ENCODE measurements around the gene MPC1. TPM values are rescaled to one million over a fixed set of nuclear protein-coding genes. Genes with fewer than 3 reads are reported as not detected.

Gene MPC1
- polyA plus RNA-seq, 1 donor from 2014 or later: 112 TPM

GRCh38 chr6:166410426-166410935, 27.7 kb upstream of the MPC1 start:
- H3K27ac ChIP-seq (ENCODE audit: low read length): no peak overlapping the region
- no peaks in the 10 kb centered on the region for H3K36me3 ChIP-seq (ENCODE audit: insufficient read depth, low read length)
- no peak overlapping the region for H3K9ac ChIP-seq (ENCODE audit: low read length)
- H3K79me2 ChIP-seq (replicated peaks; ENCODE audit: insufficient read depth, low read length): no peaks in the 10 kb centered on the region
- no peaks in the 10 kb centered on the region for H4K20me1 ChIP-seq (ENCODE audit: insufficient read depth)
- H3F3A ChIP-seq (ENCODE audit: insufficient read depth, low read length, poor library complexity, severe bottlenecking): no peaks in the 10 kb centered on the region
- no peak overlapping the region for H3K4me2 ChIP-seq (ENCODE audit: low read length)
- no peaks in the 10 kb centered on the region for H3K27me3 ChIP-seq (ENCODE audit: insufficient read depth, low read depth, low read length)
- no peak overlapping the region for H3K4me3 ChIP-seq (ENCODE audit: low read length)
- TF ChIP-seq CTCF (IDR thresholded peaks at IDR 0.05; ENCODE audit: poor library complexity, severe bottlenecking) (no peak), MXI1 (conservative IDR thresholded peaks at IDR 0.05; ENCODE audit: poor library complexity, severe bottlenecking) (no peak), EP300 (conservative IDR thresholded peaks at IDR 0.05; ENCODE audit: poor library complexity, severe bottlenecking) (no peak), REST (IDR thresholded peaks at IDR 0.05; ENCODE audit: borderline replicate concordance) (no peak), SMC3 (conservative IDR thresholded peaks at IDR 0.05; ENCODE audit: poor library complexity) (no peak), RAD21 (conservative IDR thresholded peaks at IDR 0.05) (no peak), EZH2 (IDR thresholded peaks at IDR 0.05; ENCODE audit: borderline replicate concordance, insufficient read depth, low read length, poor library complexity, severe bottlenecking) (no peak), POLR2AphosphoS5 (IDR thresholded peaks at IDR 0.05) (no peak), TAF1 (IDR thresholded peaks at IDR 0.05; ENCODE audit: low read depth) (no peak)
- H3K9me3 ChIP-seq (ENCODE audit: low read length): no peaks in the 10 kb centered on the region
- no peak overlapping the region for H2AFZ ChIP-seq (ENCODE audit: low read depth, low read length)
- no peaks in the 10 kb centered on the region for H3K9me2 ChIP-seq (ENCODE audit: insufficient read depth, low read length)

- Histone ChIP-seq H3K79me2 (replicated peaks; ENCODE audit: insufficient read depth, low read length) (no peaks in the 10 kb centered on the region), H4K20me1 (ENCODE audit: insufficient read depth) (no peaks in the 10 kb centered on the region), H3K9me3 (ENCODE audit: low read length) (no peaks in the 10 kb centered on the region), H3K27ac (ENCODE audit: low read length) (no peak overlapping the region), H3K4me2 (ENCODE audit: low read length) (no peak overlapping the region), H3K9ac (ENCODE audit: low read length) (no peak overlapping the region), H3K36me3 (ENCODE audit: insufficient read depth, low read length) (no peaks in the 10 kb centered on the region), H3K4me3 (ENCODE audit: low read length) (no peak overlapping the region), H3K9me2 (ENCODE audit: insufficient read depth, low read length) (no peaks in the 10 kb centered on the region), H2AFZ (ENCODE audit: low read depth, low read length) (no peak overlapping the region), H3F3A (ENCODE audit: insufficient read depth, low read length, poor library complexity, severe bottlenecking) (no peaks in the 10 kb centered on the region), H3K27me3 (ENCODE audit: insufficient read depth, low read depth, low read length) (no peaks in the 10 kb centered on the region)
- TF ChIP-seq EZH2 (IDR thresholded peaks at IDR 0.05; ENCODE audit: borderline replicate concordance, insufficient read depth, low read length, poor library complexity, severe bottlenecking): no peak
- TF ChIP-seq REST (IDR thresholded peaks at IDR 0.05; ENCODE audit: borderline replicate concordance): no peak
These were observed 26.4 kb upstream of the MPC1 start for GRCh38 chr6:166408936-166409755.
